GM12874 (cell line): Measurements from ENCODE around the gene DLL1.

Source experiments
- TF ChIP-seq, protein P1 (sequence below): IDR thresholded peaks from 2 replicates; pipeline ENCODE4 v1.5.1; 2011; ENCODE audit warnings: low read depth, mild to moderate bottlenecking, control low read depth, low read length, moderate library complexity; ENCODE audit not compliant: insufficient read depth

The DLL1 gene

DNA sequence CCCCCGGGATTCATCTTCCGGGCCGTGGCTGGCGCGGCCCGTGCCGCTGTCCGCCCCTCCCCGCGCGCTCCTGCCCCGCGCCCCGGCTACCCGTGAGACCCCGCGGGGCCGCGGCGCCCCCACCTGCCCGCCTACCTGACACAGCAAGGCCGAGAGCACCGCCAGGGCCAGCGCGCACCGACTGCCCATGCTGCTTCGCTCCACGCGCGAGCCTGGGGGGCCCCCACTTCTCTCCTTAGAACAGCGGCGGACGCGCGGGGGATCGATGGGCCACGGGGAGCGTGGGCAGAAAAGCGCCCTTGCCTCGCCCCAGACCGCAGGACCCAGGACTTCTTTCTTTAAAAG lies 955 bp downstream of the DLL1 start:
- TF ChIP-seq, protein P1, sequence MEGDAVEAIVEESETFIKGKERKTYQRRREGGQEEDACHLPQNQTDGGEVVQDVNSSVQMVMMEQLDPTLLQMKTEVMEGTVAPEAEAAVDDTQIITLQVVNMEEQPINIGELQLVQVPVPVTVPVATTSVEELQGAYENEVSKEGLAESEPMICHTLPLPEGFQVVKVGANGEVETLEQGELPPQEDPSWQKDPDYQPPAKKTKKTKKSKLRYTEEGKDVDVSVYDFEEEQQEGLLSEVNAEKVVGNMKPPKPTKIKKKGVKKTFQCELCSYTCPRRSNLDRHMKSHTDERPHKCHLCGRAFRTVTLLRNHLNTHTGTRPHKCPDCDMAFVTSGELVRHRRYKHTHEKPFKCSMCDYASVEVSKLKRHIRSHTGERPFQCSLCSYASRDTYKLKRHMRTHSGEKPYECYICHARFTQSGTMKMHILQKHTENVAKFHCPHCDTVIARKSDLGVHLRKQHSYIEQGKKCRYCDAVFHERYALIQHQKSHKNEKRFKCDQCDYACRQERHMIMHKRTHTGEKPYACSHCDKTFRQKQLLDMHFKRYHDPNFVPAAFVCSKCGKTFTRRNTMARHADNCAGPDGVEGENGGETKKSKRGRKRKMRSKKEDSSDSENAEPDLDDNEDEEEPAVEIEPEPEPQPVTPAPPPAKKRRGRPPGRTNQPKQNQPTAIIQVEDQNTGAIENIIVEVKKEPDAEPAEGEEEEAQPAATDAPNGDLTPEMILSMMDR = no peak

DNA sequence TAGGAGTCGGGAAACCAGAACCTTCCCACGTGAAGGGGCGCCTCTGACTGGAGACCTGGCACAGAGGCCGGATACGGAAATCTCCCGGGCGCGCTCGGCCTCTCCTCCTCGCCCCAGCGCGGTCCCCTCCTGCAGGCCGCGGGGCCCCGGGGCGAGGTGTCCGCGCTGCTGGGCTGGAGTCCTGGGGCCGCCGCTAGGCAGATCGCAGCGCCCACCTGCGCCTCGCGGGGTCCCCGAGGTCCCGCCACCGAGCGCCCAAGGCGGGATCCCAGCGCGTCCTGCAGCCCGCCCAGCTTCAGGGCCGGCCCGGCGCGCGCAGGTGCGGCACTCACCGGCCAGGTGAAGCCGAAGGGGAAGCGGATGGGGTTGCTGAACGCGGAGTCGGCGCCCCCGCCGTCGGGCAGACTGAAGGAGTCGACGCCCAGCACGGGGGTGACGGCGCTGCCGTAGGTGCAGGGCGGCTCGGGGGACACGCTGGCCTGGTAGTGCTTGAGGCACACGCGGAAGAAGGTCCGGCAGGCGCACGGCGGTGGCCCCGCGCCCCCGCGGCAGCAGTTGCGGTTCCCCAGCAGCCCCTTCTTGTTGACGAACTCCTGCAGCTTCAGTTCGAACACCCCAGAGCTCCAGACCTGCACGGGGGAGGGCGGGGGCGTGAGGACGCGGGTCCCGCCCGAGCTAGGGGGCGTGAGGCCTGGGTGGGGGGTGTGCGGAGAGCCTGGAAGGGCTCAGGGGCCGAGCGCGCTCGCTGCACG lies 1.5 kb downstream of the DLL1 start:
- TF ChIP-seq, protein P1 = no peak

DNA sequence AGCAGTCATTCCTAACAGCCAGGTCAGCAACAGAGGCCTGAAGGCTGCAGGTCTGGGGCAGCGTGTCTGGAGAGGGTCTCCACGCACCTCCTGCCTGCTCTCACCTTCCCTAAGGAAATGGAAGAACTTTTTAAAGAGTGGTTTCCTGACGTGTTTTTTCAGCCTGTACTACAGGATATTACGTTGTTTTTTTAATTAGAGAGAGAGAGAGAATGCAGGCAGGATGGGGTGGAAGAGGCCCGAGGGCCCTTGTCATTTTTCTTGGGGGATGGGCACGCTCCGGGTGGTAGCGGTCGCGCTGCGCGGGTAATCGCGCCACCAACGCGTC lies 2.1 kb downstream of the DLL1 start:
- TF ChIP-seq, protein P1 = no peak

DNA sequence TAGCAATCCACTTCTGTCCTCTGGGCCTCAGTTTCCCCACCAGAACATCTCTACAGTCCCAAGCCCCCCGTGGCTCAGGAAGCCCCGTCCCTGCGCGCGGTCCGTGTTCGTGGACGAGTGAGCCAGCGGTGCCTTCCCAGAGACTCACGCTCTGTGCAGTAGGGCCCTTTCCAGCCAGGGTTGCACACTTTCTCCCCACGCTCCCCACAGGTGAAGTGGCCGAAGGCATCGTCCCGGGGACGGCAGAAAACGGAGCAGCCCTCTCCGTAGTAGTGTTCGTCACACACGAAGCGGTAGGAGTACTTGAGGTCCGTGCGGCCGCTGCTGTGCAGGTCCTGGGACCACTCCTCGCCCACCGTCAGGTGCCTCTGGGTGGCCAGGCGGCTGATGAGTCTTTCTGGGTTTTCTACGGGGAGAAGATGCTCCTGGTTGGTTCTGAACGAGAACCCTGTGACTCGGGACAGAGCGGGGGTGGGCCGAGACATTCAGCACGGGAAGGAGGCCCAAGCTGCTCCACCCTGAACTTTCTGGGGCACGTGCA lies 2.7 kb downstream of the DLL1 start:
- TF ChIP-seq, protein P1 = no peak

DNA sequence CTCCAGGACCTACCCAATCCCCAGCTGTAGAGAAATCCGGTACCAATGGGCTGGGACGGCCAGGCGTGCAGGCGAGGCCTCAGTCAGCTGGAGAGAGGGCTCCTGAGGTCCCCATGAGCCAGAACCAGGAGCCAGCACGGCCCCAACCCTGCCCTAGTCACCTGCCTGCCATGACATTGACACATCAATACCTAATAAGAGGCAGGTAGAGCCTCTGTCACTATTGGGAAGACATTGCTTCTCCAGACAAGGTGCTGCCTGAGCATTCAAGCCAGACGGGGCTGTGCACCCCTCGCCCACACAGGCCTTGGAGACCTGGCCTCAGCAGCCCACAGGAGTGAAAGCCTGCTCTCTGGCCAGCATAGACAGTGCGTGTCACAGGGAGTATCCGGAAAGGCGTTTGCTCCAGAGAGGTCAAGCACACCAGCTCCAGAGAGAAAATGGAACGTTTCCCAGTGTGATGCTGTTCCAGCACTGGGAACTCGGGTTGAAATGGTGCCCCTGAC lies 3.5 kb downstream of the DLL1 start:
- TF ChIP-seq, protein P1 = no peak

DNA sequence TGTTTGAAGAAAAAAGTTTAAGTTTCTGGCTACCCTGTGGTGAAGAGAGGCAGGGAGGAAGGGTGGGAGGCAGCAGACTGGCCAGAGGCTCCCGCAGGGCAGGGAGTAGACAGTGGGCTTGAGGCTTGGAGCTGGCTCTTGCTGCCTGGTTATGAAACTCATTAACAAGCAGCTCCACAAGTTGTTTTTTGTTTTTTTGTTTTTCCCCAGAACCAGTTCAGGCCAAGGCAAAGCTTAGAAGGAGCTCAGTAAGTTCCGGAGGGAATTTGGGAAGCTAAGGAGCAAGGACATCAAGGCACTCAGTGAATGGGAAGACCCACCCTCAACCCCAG lies 4.0 kb downstream of the DLL1 start:
- TF ChIP-seq, protein P1 = no peak

DNA sequence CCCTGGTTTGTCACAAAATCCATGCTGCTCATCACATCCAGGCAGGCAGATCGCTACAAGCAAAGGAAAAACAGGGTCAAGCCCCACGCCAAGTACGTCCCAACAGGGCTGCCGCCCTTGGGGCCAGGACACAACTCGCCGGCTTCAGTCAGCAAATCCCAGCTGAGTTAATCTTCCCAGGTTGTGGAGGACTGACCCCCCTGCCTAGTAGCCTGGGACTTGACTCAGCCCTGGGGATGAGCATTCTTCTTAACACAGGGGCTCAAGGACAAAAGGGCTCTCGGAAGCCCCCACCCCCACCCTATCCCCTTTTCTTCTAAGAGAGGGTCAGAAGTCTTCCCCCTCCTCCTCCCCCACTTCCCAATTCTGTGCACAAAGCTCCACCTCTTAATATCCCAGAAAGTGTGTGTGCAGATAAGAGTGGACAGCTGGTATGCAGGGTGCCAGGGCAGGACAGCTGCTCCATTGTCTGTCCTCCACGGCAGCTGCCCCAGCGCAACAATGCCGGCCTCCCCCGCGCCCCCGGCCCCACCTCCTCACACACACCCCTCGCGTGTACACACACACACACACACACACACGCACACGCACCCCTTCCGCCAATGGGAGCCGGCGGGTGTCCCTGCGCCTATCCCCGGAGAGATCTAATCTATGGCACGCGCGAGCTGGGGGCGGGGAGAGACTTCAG lies 4.5 kb downstream of the DLL1 start:
- TF ChIP-seq, protein P1 = no peak
